COR-L47 (cell line): ENCODE measurements around the gene CHFR.
"Not testable (repeated sequence)": the region's sequence is repeated elsewhere in the genome, so short reads cannot be mapped to it uniquely, and the experiment has no call there.

ENCODE experiments used
- DNase-seq: peaks from one replicate; lab custom pipeline; 2025; lab: John Stamatoyannopoulos, UW

CHFR gene

GRCh38 chr12:132809391-132809790 lies 78.0 kb downstream of the CHFR start:
- DNase-seq, result not testable (repeated sequence)

DNA sequence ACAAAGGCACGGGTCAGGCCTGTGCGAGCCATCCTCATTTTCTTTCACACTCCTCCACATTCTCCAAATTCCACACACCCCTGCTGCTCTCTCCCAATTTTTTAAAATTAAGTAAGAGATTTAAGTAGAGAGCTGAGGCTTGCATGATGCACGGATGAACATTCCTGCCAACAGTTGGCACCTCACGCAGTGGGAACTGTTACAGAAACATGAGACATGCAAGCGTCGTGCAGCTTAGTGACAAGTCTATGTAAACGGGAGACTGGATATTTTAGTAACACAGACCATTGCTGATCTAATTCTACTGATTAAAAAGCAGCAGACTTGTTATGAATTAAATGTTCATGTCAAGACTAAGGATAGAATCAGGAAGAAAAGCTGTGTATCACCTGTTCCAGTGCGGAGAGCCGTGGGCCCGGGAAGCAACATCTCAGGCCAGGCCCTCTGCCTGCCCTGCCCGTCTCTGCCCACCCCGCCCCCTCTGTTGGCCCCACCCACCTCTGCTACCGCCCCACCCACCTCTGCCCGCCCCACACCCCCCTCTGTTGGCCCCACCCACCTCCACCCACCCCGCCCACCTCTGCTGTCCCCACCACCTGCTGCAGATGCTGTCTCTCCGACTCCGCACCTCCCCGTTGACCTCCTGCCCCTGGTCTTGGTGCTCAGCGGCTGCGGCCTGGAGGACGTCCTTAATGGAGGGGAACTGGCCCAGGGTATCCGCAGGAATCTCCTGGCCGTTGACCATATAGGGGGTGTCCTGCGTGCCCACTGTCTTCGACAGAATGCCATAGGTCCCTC lies 79.9 kb downstream of the CHFR start:
- no peak for DNase-seq

DNA sequence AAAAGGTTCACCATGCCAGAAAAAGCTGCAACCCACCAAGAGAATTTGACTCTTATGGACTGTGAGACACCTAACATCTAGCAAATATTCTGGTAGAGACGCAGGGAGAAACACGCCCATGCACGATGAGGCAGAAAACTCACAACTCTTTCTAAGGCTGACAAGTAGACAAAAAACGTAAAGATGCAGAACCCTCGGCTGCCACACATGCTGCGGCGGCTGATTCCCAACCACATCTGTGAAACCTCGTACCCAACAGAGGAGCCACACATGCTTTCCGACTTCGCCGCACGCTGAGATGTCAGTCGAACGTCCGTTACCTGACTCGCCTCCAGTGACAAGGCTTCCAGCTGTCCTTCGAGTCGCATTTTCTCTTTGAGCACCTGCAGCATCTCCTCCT lies 80.5 kb downstream of the CHFR start:
- no peak for DNase-seq

DNA sequence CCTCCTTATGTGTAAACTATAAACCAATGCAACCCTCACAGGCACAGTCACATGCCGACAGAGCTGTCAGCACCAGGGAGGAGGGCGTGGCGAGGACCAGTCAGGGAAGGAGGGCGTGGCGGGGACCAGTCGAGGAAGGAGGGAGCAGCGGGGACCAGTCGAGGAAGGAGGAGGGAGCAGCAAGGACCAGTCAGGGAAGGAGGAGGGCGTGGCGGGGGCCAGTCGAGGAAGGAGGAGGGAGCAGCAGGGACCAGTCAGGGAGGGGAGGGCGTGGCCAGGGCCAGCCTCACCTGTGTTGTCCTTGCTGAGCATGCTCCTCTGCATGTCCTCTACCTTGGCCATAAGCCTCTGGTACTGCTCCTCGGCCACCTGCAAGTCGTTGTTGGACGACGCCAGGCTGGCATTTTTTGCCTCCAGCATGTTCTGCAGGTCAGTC lies 83.0 kb downstream of the CHFR start:
- DNase-seq, result no peak

- DNase-seq, result no peak
Observed at GRCh38 chr12:132803888-132804287, 83.5 kb downstream of the CHFR start.

DNA sequence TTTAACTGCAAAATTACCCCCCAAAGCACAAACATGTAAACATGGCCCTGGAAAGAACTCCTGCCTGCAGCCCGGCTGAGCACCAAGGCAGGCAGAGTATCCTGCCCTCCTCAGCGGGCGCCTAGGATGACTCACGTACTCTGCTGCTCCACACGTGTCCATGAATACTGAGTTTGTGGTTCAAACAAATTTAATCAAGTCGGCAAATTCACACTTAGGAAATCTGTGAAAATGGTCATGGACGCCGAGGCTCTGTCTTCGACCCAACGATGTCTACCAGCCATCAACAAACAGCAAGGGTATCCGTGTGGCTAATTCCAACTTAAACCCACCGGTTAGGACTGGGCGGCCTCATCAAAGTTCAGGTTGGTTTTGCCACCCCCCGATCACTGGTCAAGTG lies 84.3 kb downstream of the CHFR start:
- no peak for DNase-seq

DNA sequence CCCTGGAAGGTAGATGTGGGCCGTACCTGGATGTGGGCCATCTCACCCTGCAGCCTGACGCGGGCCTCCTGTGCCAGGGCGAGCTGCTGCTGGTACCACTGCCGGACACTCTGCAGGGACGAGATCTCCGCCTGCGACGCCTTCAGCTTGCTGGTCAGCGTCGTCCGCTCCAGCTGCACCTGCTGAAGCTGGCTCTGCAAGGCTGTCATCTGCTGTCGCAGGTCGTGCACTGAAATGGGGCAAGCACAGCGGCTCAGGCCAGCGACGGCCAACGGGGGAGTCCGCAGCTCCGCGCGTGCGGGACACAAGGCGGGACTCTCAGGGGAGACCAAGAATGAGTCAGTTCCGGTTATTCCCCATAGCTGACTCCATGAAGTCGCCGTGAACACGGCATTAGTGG lies 85.7 kb downstream of the CHFR start:
- DNase-seq, result no peak

GRCh38 chr12:132798836-132799235 lies 88.6 kb downstream of the CHFR start:
- DNase-seq, result no peak

DNA sequence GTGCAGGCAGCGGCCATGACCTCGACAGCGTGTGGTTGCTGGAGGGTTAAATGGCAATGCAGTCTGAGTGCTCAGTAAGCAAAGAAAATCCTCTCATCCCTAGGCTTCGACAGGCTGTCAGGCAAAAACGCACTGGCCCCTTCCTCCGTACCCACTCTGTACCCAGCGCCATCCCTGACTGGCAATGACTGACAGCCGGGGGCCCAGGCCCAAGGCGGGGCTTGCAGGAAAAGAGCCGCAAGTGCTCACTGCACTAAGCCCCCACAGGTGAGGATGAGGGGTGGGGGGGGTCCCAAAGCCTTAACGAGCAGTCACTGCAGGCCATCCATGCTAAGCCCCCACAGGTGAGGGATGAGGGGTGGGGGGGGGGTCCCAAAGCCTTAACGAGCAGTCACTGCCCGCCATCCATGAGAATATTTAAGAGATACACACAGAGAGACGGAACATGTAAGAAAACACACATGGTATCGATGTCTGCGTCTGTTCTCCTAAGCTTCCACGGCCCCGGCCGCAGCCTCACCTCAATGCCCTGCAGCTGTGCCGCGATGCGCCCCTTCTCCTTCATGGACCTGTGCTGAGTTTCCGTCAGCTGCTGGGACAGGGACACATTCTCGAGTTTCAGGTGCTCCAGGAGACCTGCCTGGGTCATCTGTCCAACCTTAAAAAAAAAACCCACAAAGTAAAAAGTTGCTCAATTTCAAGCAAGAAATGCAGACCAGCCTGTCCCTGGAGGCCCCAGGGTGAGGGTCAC lies 89.4 kb downstream of the CHFR start:
- DNase-seq, result no peak

DNA sequence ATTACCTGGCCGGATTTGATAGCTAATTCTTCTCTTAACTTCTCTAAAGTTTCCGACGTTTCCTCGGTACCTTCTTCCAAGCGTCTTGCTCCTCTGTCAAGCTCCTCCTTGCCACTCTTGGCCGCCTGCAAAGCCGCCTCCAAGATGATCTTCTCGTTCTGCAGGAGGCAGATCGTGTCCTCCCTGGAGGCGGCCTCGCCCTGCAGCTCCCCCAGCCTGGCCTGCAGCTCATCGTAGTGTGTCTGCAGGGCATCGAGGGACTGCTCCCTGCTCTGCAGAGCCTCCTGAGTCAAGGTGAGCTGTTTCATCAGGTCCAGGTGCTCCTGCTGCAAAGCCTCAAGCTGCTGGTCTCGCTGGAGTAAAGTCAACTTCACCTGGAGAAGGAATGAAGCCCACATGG lies 91.6 kb downstream of the CHFR start:
- no peak for DNase-seq

DNA sequence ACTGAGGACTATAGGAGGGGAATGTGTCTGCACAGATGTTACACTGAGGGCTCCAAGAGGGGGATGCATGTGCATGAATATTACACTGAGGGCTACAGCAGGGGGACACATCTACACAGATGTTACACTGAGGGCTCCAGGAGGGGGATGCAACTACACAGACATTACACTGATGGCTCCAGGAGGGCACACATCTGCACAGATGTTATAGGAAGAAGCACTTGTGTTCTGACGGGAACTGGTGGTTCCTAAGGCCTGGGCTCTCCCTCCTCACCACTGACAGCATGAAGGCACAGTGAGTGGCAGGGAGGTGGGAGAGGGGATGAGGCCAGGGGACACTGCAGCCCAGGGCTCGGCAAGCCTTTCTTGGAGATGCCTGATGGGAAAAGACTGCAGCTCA lies 95.5 kb downstream of the CHFR start:
- not testable (repeated sequence) for DNase-seq

DNA sequence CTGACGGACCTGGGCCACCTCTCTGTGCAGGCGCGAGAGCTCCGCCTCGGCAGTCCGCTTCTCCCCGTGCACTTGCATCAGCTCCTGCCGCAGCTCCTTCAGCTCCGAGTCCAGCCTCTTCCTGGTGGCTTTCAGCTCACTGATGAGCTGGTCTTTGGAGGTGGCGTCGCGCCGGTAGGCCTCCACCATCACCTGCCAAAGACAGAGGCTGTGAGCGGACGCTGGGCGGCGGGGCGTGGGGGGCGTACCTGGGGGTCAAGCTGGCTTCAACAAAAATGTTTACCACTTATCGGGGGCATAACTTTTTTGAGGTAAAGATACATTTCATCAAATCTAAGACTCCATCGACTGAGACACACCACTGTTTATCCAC lies 98.3 kb downstream of the CHFR start:
- no peak for DNase-seq

DNA sequence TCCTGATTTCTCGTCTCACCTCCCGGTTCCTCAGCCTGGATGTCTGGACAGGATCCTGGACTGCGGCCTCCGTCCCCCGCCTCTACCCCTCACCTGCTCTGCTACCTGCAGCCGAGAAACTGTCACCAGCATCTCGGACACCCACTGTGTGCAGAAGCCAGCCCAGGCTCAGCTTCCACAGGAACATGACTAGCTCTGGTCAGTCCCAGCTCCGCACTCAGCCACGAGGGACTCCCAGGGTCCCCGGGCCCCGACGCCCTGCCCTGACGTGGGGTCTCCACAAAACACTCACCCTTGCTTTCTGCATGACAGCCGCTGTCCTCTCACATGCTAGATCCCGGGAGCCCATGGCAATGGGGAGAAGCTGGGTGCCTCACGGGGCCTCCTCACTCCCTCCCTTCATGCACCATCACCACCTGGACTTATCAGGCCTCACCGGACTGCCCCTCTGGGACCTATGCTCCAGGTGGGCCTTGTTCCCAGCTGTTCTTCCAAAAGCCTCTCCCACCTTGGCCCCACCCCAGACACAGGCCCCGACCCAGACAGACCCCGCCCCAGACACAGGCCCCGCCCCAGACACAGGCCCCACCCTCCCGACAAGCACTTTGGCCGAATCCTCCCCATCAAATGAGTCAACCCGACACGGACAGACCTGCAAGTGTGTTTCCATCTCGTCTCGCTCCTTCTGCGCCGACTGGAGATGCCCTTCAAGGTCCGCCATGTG lies 98.9 kb downstream of the CHFR start:
- DNase-seq, result no peak

DNA sequence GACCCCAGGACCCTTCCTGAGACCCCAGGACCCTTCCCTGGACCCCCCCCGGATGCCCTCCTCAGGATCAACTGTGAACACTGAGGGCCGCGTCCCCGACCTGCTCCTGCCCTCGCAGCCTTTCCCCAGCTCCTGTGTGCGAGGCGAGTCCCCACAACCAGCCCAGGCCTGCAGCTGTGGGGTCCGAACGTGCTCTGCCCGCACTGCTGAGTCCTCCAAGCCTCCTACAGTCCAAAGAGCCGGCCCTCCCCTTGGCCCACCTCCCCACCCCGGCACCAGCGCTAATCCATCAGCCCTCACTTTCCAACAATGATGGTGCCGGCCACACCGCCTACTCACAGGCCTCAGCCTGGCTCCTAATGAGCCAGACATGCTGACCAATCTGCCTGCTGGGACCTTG lies 99.5 kb downstream of the CHFR start:
- no peak for DNase-seq

- DNase-seq, result no peak
Observed at GRCh38 chr12:132786192-132786591, 101.2 kb downstream of the CHFR start.

DNA sequence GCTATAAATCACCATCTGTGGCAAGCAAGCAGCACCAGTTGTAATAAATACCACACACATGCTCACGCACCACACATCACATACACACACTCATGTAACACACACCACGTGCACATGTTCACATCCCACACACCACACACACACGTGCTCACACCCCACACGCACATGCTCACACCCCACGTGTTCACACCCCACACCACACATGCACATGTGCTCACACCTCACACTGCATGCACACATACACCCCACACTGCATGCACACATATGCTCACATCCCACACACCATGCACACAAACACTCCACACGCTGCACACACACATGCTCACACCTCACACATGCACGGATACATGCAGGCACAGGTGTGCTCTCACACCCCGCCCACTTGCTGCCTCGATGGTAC lies 102.8 kb downstream of the CHFR start:
- DNase-seq, result no peak

- DNase-seq, result no peak
Observed at GRCh38 chr12:132783917-132784531, 103.4 kb downstream of the CHFR start.
